ENCODE measurements around the gene SH3PXD2B.

- TF ChIP-seq REST (IDR thresholded peaks at IDR 0.05; ENCODE audit: low read depth): no peak
- TF ChIP-seq FOXM1 (IDR thresholded peaks at IDR 0.05; ENCODE audit: borderline replicate concordance, low read depth): no peak
- TF ChIP-seq EGR1 (IDR thresholded peaks at IDR 0.05): no peak
These were observed 1.3 kb upstream of the SH3PXD2B start for GRCh38 chr5:172455511-172456061.
